ENCODE results near the gene ERBIN. TPM values are rescaled to one million over a fixed set of nuclear protein-coding genes. Genes with fewer than 3 reads are reported as not detected.

ERBIN gene
- total RNA-seq, 1 donor from 2014 or later, result 84.0 TPM

Other genes starting within 250 kb of the ERBIN start
- 6.5 TPM for gene SGTB, start 204.5 kb upstream of the ERBIN start, total RNA-seq
- 14.8 TPM for gene NLN, start 204.4 kb upstream of the ERBIN start, total RNA-seq
- 54.1 TPM for gene SREK1, start 217.7 kb downstream of the ERBIN start, total RNA-seq

All from mucosa of gallbladder (tissue), 1 donor.